NCI-H146 treated with DMSO at 0.1 percent for 48 hours (cell line): ENCODE measurements around the gene EIF2AK2.

Experiments
- DNase-seq: peaks from one replicate; lab custom pipeline; 2025; ENCODE audit not compliant: unreplicated experiment; lab: John Stamatoyannopoulos, UW

The EIF2AK2 gene

DNA sequence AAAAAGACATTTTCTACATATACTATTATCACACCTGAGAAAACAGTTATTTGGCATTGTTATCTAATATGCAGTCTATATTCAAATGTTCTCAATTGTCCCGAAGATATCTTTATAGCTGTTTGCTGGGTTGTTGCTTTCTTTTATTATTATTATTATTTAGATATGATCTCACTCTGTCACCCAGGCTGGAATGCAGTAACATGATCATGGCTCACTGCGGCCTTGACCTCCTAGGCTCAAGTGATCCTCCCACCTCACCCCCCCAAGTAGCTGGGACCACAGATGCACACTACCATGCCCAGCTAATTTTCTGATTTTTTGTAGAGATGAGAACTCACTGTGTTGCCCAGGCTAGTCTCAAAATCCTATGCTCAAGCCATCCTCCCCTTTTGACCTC, 52.6 kb downstream of the EIF2AK2 start:
- no peak for DNase-seq

DNA sequence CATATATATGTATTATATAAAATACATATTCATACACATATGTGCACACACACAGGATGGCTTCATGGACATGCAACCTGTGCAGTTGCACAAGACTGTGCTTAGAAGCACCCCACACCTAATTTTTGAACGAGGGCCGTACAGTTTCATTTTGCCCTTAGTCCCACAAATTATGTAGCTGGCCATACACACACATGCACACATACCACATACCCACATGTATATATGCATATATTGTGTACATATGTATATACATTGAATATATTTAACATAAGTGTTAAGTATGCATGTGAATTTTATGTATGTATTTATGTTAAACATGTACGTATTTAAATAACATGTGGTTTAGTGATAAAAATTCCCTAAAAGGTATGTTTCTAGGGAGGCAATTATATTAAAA, 54.2 kb downstream of the EIF2AK2 start:
- DNase-seq: no peak

DNA sequence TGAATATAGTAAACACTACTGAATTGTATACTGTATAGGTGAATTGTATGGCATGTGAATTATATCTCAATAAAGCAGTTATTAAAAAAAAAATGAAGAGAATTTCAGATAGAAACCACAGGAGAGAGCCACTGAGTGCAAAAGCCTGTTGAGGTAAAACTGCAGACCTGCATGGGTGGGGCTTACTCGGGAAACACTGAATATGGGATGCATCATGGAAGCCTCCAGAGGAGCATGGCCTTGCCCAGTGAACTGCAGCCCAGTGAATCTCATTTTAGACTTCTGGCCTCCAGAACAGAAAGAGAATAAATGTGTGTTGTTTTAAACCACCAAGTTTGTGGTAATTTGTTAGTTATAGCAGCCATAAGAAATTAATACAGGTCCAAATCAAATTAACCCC, 56.7 kb downstream of the EIF2AK2 start:
- DNase-seq: no peak

DNA sequence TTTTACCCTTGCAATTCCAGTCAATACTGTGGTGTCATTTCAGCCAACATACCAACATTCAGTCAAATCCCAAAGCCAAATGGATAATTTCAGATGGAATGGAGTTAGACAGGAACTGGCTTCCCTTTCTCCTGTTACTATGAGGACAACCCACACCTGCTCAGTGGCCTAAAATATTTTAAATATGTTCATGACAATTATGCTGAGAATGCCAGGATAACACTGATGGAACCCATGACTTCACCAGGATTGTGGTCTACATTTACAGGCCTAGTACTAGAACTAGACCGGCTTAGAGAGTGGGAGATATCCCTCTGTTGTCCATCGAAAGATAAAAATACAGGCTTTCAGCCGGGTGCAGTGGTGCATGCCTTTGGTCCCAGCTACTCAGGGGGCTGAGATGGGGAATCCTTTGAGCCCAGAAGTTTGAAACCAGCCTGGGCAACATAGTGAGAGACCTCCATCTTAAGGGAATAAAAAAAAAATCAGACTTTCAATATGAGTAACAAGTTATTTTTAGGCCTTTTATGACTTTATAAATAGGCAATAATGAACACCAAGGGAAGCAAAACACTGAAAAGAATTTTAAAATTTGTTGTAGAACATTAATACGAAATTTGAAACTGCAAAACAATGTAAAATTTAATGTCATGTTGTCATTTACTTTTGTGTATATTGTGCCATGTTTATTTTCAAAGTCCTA, 58.2 kb downstream of the EIF2AK2 start:
- no peak for DNase-seq

DNA sequence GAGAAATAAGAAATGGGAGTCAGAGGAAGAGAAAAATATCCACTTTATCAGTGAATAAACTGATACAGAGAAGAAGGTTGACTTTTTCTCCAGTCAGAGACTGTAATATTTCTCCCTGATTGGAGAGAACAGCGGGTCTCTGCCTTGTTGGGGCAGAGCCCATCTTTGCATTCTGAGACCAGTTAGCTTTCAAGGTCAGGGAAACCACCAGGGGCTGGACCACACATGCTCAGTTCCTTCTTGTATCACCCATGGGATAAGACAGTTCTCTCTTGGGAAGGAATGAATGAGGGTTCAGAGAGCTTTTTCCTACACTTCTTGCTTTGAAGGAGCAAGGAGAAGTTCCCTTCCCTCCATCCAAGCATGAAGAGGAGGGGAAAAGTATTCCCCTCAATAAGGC, 60.2 kb downstream of the EIF2AK2 start:
- no peak for DNase-seq

- no peak for DNase-seq
Observed at GRCh38 chr2:37091873-37092272, 64.9 kb downstream of the EIF2AK2 start.

GRCh38 chr2:37090019-37090477, 66.7 kb downstream of the EIF2AK2 start:
- DNase-seq: no peak

DNA sequence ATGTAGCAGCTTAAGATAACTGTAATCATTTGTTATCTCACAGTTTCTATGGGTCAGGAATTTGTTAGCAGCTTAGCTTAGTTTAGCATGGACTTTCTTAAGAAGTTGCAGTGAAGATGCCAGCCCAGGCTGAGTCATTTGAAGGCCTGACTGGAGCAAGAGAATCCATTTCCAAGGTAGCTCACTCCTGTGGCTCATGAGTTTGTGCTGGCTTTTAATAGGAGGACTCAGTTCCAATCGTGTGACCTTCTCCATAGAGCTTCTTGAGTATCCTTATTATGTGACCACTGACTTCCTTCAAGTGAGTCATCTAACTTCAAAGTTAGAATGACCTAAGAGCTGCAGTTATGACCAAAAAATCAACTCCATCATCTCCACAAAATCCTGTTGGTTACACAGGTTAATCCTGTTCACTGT, 71.0 kb downstream of the EIF2AK2 start:
- DNase-seq: no peak

DNA sequence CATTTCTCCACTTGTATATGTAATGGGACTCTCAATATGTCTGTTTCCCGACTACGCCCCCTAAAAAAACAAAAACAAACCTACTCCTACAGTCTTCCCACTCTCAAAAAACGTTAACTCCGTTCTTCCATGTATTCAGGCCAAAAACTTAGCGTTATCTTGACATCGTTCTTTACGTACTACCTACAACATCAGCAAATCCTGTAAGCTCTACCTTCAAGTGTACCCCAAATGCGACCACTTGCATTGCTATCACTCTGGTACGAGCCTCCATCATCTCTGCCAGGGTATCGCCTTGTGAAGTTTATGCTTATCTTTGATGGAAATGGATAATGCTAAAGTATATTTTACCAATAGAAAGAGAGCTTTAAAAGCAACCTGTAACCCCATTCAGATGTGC, 72.0 kb downstream of the EIF2AK2 start:
- DNase-seq: peak; percentile 52

GRCh38 chr2:37083873-37084794, 72.6 kb downstream of the EIF2AK2 start, which contains the start of the genes GPATCH11 and HEATR5B:
TSS of gene GPATCH11 (plus strand) at chr2:37084518. CDS start at chr2:37088382, 3,864 bp downstream.
TSS of gene HEATR5B (minus strand) at chr2:37084372. CDS start at chr2:37083414, 958 bp downstream.
- peak; percentile 97 for DNase-seq

- no peak for DNase-seq
Observed at GRCh38 chr2:37080689-37081088, 76.1 kb downstream of the EIF2AK2 start.

DNA sequence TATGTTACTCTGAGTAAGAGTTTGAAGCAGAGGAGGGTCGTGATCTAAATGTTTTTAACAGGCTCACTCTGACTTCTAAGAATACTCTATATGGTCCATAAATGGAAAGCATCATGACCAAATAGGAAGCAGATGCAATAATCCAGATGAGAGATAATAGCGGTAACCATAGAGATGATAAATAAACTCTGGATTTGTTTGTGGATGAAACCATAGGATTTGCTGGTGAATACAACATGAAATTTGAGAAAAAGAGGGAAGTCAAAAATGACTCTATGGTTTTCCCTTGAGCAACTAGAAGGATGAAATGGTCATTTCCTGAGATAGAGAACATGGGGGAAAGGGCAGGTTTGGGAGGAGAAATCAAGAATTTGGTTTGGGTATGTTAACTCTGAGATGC, 76.5 kb downstream of the EIF2AK2 start:
- DNase-seq: no peak

DNA sequence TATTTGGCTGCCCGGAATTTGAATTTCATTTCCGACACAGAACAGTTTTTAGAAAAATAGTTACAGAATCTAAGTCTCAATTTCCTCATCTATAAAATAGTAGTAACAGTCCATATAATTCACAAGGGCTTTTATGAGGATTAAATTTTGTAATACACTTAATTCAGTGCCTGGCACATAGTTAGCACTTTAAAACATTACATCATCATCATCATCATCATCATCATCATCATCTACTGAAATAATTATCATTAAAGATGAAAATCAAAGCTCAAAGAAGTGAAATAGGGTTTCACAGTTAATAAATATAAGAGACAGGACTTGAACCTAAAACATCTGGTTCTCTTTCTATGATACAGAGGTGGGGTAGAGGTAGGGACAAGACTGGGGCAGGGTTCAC, 85.8 kb downstream of the EIF2AK2 start:
- DNase-seq: no peak

GRCh38 chr2:37068686-37069085, 88.1 kb downstream of the EIF2AK2 start:
- DNase-seq: no peak

DNA sequence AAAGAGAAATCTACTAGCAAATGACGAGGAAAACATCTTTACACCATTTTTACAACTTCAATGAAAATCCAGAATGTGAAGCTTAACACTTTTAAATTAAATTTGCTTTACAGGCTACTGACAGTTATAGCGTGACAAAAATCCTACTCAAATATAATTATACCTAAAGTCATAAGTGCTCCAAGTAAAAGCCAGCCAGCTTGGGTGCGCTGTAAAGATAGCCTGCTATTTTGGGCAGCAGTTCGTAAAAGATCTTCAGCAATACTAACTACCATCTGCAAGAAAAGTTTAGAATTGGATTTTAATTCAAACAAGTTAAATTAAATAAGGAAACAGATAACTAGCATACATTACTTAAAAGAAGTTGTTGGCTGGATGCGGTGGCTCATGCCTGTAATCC, 95.0 kb downstream of the EIF2AK2 start:
- no peak for DNase-seq

DNA sequence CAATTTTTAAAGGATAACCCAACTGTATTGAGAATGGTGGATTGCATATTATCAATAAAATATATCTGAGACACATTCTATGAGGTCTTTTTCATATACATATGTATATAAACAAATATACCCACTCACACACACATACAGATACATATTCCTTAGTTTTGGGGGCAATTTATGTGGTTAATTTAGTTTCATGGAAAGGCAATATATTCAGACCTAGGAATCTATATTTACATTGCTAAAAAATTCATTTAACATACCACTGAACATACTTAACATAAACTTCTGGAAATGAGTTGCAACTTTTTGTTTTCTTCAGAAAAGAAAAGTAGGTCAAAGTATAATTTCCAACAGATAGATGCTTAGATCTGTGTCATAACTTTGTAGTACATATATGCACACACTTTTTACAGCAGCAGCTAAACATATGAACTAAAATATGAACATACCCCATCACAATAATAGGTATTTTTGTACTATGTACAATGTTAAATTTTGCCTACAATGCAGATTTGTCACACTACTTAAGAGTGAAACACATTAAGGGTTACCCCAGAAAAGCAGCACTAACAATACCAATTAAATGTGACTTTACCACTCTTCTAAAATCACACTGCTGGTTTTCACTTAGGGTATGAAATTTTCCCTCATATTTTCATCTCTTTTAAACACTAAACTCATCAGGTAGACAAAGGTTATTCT, 95.6 kb downstream of the EIF2AK2 start:
- no peak for DNase-seq

GRCh38 chr2:37060446-37060845, 96.3 kb downstream of the EIF2AK2 start:
- no peak for DNase-seq

GRCh38 chr2:37059841-37060240, 96.9 kb downstream of the EIF2AK2 start:
- DNase-seq: no peak

DNA sequence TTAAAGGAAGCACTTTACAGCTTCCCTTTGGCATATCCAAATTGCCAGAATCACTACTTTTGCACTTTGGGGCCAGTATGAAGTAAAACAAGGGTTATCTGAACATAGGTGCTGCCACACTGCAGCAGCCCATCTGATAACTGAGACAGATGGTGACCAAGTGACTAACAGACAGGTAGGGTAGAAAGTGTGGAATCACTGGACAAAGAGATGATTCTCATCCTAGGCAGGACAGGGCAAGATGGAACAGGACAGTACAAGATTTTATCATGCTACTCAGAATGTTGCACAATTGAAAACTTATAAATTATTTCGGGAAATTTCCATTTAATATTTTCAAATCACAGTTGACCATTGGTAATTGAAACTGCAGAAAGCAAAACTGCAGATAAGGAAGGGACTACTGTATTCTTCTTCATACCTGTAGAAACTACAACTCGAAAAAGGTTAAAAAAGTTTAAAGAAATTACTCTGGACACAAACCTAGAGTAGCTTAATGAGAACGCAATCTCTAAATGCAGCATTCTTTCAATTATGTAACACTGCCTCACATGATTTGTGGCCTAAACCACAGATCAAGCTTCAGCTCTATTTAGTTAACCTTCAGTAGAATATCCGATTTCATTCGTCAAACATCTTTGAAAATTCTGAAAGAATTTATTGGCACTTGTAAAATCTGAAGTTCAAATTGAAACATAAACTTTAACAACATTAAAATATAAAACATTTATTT, 104.0 kb downstream of the EIF2AK2 start:
- no peak for DNase-seq
